Ascending aorta (tissue), 2 donors: Measurements from ENCODE around the gene TMEM108. TPM values are rescaled to one million over a fixed set of nuclear protein-coding genes. Genes with fewer than 3 reads are reported as not detected.

ENCODE experiments used
- DNase-seq, 2 donors: peaks; one replicate each; pipeline ENCODE4 v3.0.0-alpha.2; 2019; ENCODE audit warnings: low spot score in 2 of 2
- H3K27ac ChIP-seq, 2 donors: fragments of 200-600 bp; sonication (generic); one replicate each; pipeline ENCODE4 v1.5.1; 2016 to 2017; ENCODE audit warnings: mild to moderate bottlenecking in 1 of 2
- H3K27me3 ChIP-seq: fragments of 200-600 bp; sonication (generic); one replicate; pipeline ENCODE4 v1.5.1; 2017
- H3K36me3 ChIP-seq, 2 donors: fragments of 200-600 bp; sonication (generic); one replicate each; pipeline ENCODE4 v1.5.1; 2016
- H3K4me1 ChIP-seq, 2 donors: fragments of 200-600 bp; sonication (generic); one replicate each; pipeline ENCODE4 v1.5.1; 2016 to 2017; ENCODE audit warnings: mild to moderate bottlenecking in 1 of 2
- H3K4me3 ChIP-seq, 2 donors: fragments of 200-600 bp; sonication (generic); one replicate each; pipeline ENCODE4 v1.5.1; 2016 to 2017; ENCODE audit warnings: mild to moderate bottlenecking in 1 of 2
- H3K9me3 ChIP-seq, 2 donors: fragments of 200-600 bp; sonication (generic); one replicate each; pipeline ENCODE4 v1.5.1; 2016
- CTCF ChIP-seq, 3 experiments: fragments of 200-600 bp in 2 of 3; fragments of 450-650 bp in 1 of 3; sonication (generic) in 2 of 3; IDR thresholded peaks; one replicate each; pipeline ENCODE4 v1.5.1; 2016 to 2019; ENCODE audit warnings: antibody characterized with exemption in 3 of 3, mild to moderate bottlenecking in 1 of 3, moderate library complexity in 1 of 3
- intact Hi-C: fragments of 100-400 bp; cut with DNase I; formaldehyde crosslinking; loops from one replicate; pipeline ENCODE4 v1.15.1; 2023
- total RNA-seq: library from RNA; depleted of rRNA; stranded (reverse); fragments of >200 nt; gene quantifications from one replicate; pipeline ENCODE4 v1.1.0, GENCODE V29; 2016

The TMEM108 gene
- total RNA-seq, 1 donor from 2014 or later: not detected

GRCh38 chr3:133268726-133269134 is 230.5 kb downstream of the TMEM108 start:
- no peak for TF ChIP-seq CTCF (IDR thresholded peaks at IDR 0.05)
- intact Hi-C loops: no loop called here
- H3K27ac ChIP-seq: no peak overlapping the region
- H3K4me1 ChIP-seq: no peaks in the 10 kb centered on the region
- no peaks in the 10 kb centered on the region for H3K27me3 ChIP-seq
- no peaks in the 10 kb centered on the region for H3K36me3 ChIP-seq
- no peak for DNase-seq
- no peak overlapping the region for H3K4me3 ChIP-seq
- H3K9me3 ChIP-seq: no peaks in the 10 kb centered on the region

DNA sequence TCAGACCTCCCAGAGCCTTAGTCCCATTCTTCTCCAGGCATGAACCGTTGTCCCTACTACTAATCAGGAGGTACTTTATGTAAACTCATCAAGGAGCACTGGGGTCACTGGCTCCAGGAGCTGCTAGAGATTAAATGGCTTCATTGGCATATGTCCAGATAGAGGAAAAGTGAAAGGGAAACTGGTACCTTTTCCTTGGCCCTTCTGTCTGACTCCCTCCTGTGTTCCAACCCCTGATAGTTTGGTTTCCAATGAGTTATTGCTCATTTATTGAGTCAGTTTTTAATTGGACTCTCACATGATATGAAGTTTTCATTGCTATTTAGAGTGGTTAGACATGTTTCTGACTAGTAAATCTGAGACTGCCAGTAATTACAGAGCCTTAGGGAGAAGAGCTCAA is 231.2 kb downstream of the TMEM108 start:
- H3K27me3 ChIP-seq: no peaks in the 10 kb centered on the region
- no peak overlapping the region for H3K27ac ChIP-seq
- TF ChIP-seq CTCF (IDR thresholded peaks at IDR 0.05): no peak
- intact Hi-C loops: no loop called here
- no peak overlapping the region for H3K4me3 ChIP-seq
- no peak for DNase-seq
- no peaks in the 10 kb centered on the region for H3K9me3 ChIP-seq
- H3K36me3 ChIP-seq: no peaks in the 10 kb centered on the region
- no peaks in the 10 kb centered on the region for H3K4me1 ChIP-seq

DNA sequence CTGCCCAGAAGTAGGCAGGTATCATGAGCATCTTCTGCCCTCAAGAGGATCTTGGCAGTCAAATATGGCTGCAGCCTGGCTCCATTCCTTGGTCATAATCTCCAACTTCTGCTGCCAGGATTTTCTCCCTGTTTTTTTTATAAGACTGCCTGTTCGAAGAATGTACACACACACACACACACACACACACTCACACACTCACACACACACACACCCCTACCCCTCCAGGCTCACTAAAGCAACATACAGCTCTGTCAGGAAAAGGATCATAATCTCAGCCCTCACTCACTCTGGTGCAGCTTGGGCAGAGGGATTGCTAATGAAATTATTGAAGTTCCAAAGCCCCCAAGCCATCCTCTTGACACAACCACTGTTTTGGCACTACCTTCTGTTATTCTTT is 232.4 kb downstream of the TMEM108 start:
- Histone ChIP-seq H3K36me3 (no peaks in the 10 kb centered on the region), H3K4me3 (no peak overlapping the region), H3K9me3 (no peaks in the 10 kb centered on the region), H3K27me3 (no peaks in the 10 kb centered on the region), H3K4me1 (no peaks in the 10 kb centered on the region), H3K27ac (no peak overlapping the region)
- intact Hi-C loops: no loop called here
- DNase-seq: no peak
- no peak for TF ChIP-seq CTCF (IDR thresholded peaks at IDR 0.05)

DNA sequence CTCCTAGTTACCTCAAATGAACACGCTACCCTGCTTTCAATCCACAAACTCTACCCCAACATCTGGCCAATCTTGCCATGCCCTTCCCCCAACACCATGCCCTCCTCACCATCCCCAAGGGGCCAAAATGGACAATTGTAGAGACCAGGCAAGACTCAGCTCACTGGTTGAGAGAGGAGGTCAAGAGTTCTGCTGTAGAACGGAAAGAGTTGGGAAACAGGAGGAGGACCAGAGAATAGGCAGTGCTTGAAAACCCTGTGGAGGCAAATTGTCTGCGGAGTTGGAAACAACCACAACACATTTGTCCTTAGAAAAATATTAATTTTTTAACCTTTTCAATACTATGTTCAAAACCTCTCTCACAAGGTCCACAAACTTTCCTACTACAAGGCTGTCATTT is 232.9 kb downstream of the TMEM108 start:
- Histone ChIP-seq H3K4me3 (no peak overlapping the region), H3K4me1 (no peaks in the 10 kb centered on the region), H3K27ac (no peak overlapping the region), H3K36me3 (no peaks in the 10 kb centered on the region), H3K9me3 (no peaks in the 10 kb centered on the region), H3K27me3 (no peaks in the 10 kb centered on the region)
- no peak for DNase-seq
- no peak for TF ChIP-seq CTCF (IDR thresholded peaks at IDR 0.05)
- intact Hi-C loops: no loop called here

DNA sequence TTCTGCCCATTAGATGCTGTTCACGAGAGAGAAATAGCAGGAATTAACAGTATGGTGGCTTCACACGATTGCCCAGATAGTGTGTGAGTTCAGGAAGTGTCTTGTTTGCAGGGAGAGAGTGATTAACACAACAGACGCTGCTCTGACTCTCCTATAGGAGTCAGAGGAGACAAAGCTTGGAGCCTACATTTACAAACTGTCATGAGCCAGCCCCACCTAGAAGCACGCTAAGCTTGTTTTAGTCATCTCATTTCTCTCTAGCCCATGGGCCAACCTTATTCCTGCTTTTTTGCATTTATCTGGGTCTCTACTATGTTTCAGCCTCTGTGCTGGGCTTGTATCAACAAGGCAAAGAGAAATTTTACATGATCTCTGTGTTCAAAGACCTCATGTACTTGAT is 233.3 kb downstream of the TMEM108 start:
- Histone ChIP-seq H3K27me3 (no peaks in the 10 kb centered on the region), H3K4me3 (no peak overlapping the region), H3K36me3 (no peaks in the 10 kb centered on the region), H3K27ac (no peak overlapping the region), H3K9me3 (no peaks in the 10 kb centered on the region), H3K4me1 (no peaks in the 10 kb centered on the region)
- DNase-seq: no peak
- intact Hi-C loops: no loop called here
- TF ChIP-seq CTCF (IDR thresholded peaks at IDR 0.05): no peak

DNA sequence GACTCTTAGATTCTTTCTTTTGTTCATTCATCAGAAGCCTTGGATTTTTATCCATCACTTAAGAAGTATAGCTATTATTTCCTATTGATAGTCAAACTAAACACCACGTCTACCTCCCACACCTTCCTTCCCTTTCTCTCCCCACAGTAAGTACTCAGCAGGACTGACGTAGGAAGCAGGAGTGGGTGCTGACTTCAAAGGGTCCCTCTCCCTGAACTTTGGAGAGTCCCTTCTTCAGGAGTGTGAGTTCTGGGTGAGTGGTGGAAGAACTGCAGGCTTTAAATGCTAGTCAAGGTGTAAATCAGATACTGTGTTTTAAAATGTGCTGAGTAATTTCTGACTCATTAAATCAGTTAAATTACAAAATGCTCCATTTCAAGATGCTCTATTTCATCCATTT is 235.2 kb downstream of the TMEM108 start:
- no peaks in the 10 kb centered on the region for H3K36me3 ChIP-seq
- no peaks in the 10 kb centered on the region for H3K9me3 ChIP-seq
- H3K27me3 ChIP-seq: no peaks in the 10 kb centered on the region
- H3K27ac ChIP-seq: no peak overlapping the region
- H3K4me3 ChIP-seq: no peak overlapping the region
- no peaks in the 10 kb centered on the region for H3K4me1 ChIP-seq
- intact Hi-C loops: no loop called here
- DNase-seq: no peak
- TF ChIP-seq CTCF (IDR thresholded peaks at IDR 0.05): no peak
